HCT116 (cell line): ENCODE measurements around the gene TLL2. TPM values are rescaled to one million over a fixed set of nuclear protein-coding genes. Genes with fewer than 3 reads are reported as not detected.

Source experiments
- ATAC-seq: fragments of 200-7000 bp; cut with Tn5 transposase; 2 replicates; pipeline ENCODE4 v1.9.1; 2020; ENCODE audit warnings: mild to moderate bottlenecking, moderate library complexity
- BruUV-seq: library from RNA; stranded (reverse); fragments of 400-500 nt; replicated peaks from 2 replicates; lab custom pipeline; 2021; lab: Mats Ljungman, UMichigan
- CTCF ChIA-PET: fragments of 300-600 bp; sonication (Branson Sonifier 250); formaldehyde crosslinking; loops from one replicate; lab custom pipeline; 2021; ENCODE audit warnings: antibody characterized with exemption; lab: Charles Lee
- POLR2A ChIA-PET: fragments of 300-600, 350-600 bp; sonication (Branson Sonifier 250); formaldehyde crosslinking; loops from one replicate; lab custom pipeline; 2021; ENCODE audit warnings: antibody characterized with exemption; lab: Charles Lee
- RAD21 ChIA-PET, 2 experiments: fragments of 300-600 bp; sonication (Branson Sonifier 250); formaldehyde crosslinking; loops; one replicate each; lab custom pipeline; 2023; ENCODE audit warnings: low total read pairs in 2 of 2; ENCODE audit not compliant: uncharacterized antibody in 2 of 2, unreplicated experiment in 2 of 2, low non-redundant PET in 1 of 2; lab: Charles Lee
- DNase-seq: peaks from one replicate; pipeline ENCODE4 v3.0.0-alpha.2; 2010; ENCODE audit warnings: low read depth, low spot score
- H2AFZ ChIP-seq: fragments of 200-600 bp; shearing (Covaris generic), sonication (generic); 2 replicates; pipeline ENCODE4 v1.6.1; 2017; ENCODE audit warnings: low read depth, mixed run types, mixed read lengths, antibody characterized with exemption, low read length; ENCODE audit not compliant: poor library complexity, severe bottlenecking
- H3K27ac ChIP-seq: 2 replicates; pipeline ENCODE4 v1.5.1; 2012; ENCODE audit warnings: low read depth, low read length
- H3K27me3 ChIP-seq: fragments of 200-600 bp; sonication (generic); 2 replicates; pipeline ENCODE4 v1.6.1; 2016; ENCODE audit warnings: mixed run types, low read length, mixed read lengths; ENCODE audit not compliant: insufficient read depth
- H3K36me3 ChIP-seq, 2 experiments: fragments of 200-500 bp in 1 of 2; fragments of 200-600 bp in 1 of 2; sonication (Bioruptor generic) in 1 of 2; sonication (generic) in 1 of 2; 2 replicates each; pipeline versions ENCODE4 v1.5.1 to v1.6.1; 2014 to 2016; ENCODE audit warnings: low read length in 2 of 2, inconsistent platforms in 1 of 2, mixed read lengths in 1 of 2, mixed run types in 1 of 2; ENCODE audit not compliant: insufficient read depth in 2 of 2, control insufficient read depth in 1 of 2
- H3K4me1 ChIP-seq, 2 experiments: fragments of 200-600 bp in 1 of 2; sonication (generic) in 1 of 2; 2 replicates each; pipeline versions ENCODE4 v1.5.1 to v1.6.1; 2012 to 2017; ENCODE audit warnings: low read length in 2 of 2, inconsistent platforms in 1 of 2, mild to moderate bottlenecking in 1 of 2, mixed read lengths in 1 of 2, mixed run types in 1 of 2, moderate library complexity in 1 of 2; ENCODE audit not compliant: insufficient read depth in 2 of 2, control insufficient read depth in 1 of 2
- H3K4me2 ChIP-seq: fragments of 200-600 bp; sonication (generic); 2 replicates; pipeline ENCODE4 v1.6.1; 2017; ENCODE audit warnings: mixed run types, low read length, mixed read lengths
- H3K4me3 ChIP-seq, 2 experiments: fragments of 200-600 bp in 1 of 2; sonication (generic) in 1 of 2; replicated peaks in 1 of 2; 2 replicates each; pipeline ENCODE4 v1.5.1; 2011 to 2016; ENCODE audit warnings: low read length in 2 of 2, control low read depth in 1 of 2, low read depth in 1 of 2, mild to moderate bottlenecking in 1 of 2, mixed read lengths in 1 of 2, mixed run types in 1 of 2
- H3K79me2 ChIP-seq: fragments of 200-600 bp; sonication (generic); 2 replicates; pipeline ENCODE4 v1.6.1; 2017; ENCODE audit warnings: mild to moderate bottlenecking, mixed run types, low read length, moderate library complexity, mixed read lengths; ENCODE audit not compliant: insufficient read depth
- H3K9ac ChIP-seq: fragments of 200-600 bp; sonication (generic); 2 replicates; pipeline ENCODE4 v1.6.1; 2016; ENCODE audit warnings: low read length, mixed read lengths
- H3K9me2 ChIP-seq: fragments of 200-600 bp; sonication (generic), shearing (Covaris generic); 2 replicates; pipeline ENCODE4 v1.6.1; 2017; ENCODE audit warnings: mixed run types, mild to moderate bottlenecking, moderate library complexity; ENCODE audit not compliant: insufficient read depth
- H3K9me3 ChIP-seq, 2 experiments: fragments of 200-500 bp in 1 of 2; fragments of 200-600 bp in 1 of 2; sonication (Bioruptor generic) in 1 of 2; sonication (generic) in 1 of 2; 2 replicates each; pipeline ENCODE4 v1.6.1; 2014 to 2017; ENCODE audit warnings: low read length in 2 of 2, mixed read lengths in 2 of 2, inconsistent platforms in 1 of 2, low read depth in 1 of 2, mild to moderate bottlenecking in 1 of 2, mixed run types in 1 of 2, moderate library complexity in 1 of 2; ENCODE audit not compliant: control insufficient read depth in 1 of 2, insufficient read depth in 1 of 2
- H4K20me1 ChIP-seq: fragments of 200-600 bp; sonication (generic), shearing (Covaris generic); 2 replicates; pipeline ENCODE4 v1.6.1; 2017; ENCODE audit warnings: mixed run types, mild to moderate bottlenecking, moderate library complexity; ENCODE audit not compliant: insufficient read depth
- CBX3 ChIP-seq: IDR thresholded peaks from 2 replicates; pipeline ENCODE4 v1.6.1; 2012; ENCODE audit warnings: low read depth
- CEBPB ChIP-seq: IDR thresholded peaks from 2 replicates; pipeline ENCODE4 v1.6.1; 2012; ENCODE audit warnings: low read depth
- EGR1 ChIP-seq: IDR thresholded peaks from 2 replicates; pipeline ENCODE4 v1.6.1; 2012; ENCODE audit warnings: low read depth
- ELF1 ChIP-seq: IDR thresholded peaks from 2 replicates; pipeline ENCODE4 v1.6.1; 2012; ENCODE audit warnings: low read depth, borderline replicate concordance
- FOSL1 ChIP-seq: IDR thresholded peaks from 2 replicates; pipeline ENCODE4 v1.6.1; 2012; ENCODE audit warnings: low read depth
- JUND ChIP-seq: IDR thresholded peaks from 2 replicates; pipeline ENCODE4 v1.6.1; 2012
- MAX ChIP-seq: IDR thresholded peaks from 2 replicates; pipeline ENCODE4 v1.6.1; 2012
- POLR2AphosphoS5 ChIP-seq: IDR thresholded peaks from 2 replicates; pipeline ENCODE4 v1.6.1; 2011; ENCODE audit warnings: mild to moderate bottlenecking, low read depth, low read length, moderate library complexity
- RAD21 ChIP-seq: IDR thresholded peaks from 2 replicates; pipeline ENCODE4 v1.6.1; 2012; ENCODE audit warnings: low read depth, mild to moderate bottlenecking
- SP1 ChIP-seq: IDR thresholded peaks from 2 replicates; pipeline ENCODE4 v1.6.1; 2012; ENCODE audit warnings: low read depth
- YY1 ChIP-seq: IDR thresholded peaks from 2 replicates; pipeline ENCODE4 v1.6.1; 2011; ENCODE audit warnings: low read length, low read depth, moderate library complexity, mild to moderate bottlenecking; ENCODE audit not compliant: insufficient replicate concordance; ENCODE audit errors: extremely low read depth
- intact Hi-C: fragments of 100-400 bp; cut with micrococcal nuclease; formaldehyde crosslinking; loops from 2 replicates; pipeline ENCODE4 v1.10.0; 2022
- total RNA-seq: library from RNA; stranded (reverse); gene quantifications from one replicate; pipeline ENCODE4 v1.2.1, GENCODE V29; 2021; ENCODE audit not compliant: unreplicated experiment
- TF ChIP-seq, protein P1 (sequence below): IDR thresholded peaks from 2 replicates; pipeline ENCODE4 v1.6.1; 2012

The TLL2 gene
- total RNA-seq, 1 experiment from 2014 or later = 1.3 TPM

DNA sequence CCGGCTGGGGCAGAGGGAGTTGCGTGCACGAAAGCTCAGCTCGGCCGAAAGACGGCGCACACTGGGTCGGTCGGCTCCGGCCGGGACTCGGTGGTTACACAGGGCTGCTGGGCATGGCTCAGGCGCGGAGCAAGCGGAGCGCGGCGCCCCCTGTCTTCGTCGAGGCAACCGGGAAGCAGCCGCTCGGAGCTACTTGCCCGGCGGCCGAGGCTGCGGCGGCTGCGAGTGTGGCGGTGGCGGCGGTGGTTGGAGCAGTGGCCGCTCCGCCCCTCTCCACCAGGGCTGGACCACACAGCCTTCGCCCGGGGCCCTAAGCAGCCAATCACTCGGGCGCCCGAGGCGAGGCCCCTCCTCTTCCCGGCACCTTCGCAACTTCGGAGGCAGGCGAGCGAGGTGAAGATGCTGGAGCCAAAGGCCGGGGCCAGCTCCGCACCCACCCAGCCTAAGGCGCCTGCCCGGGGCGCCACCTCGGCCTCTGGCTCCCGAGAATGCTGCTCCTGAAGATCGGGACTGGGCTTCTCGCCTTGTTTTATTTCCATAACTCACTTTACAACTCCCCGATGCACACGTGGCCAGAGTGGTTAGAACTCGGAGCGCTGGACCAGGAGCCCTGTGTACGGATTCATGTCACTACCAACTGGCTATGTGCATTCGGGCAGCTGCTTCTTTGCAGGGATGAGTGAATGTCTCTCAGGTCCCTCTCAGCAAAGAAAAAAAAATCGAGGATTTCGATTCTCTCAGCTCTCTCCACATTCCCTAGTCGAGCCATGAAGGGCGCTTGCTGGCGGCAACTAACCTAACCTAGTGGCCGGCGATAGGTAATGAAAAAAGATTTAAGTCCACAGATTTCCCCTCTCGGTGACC is at the start of gene TLL2 (continued):
- TF ChIP-seq EGR1 (no peak), YY1 (no peak), POLR2AphosphoS5 (peak; percentile 68), JUND (no peak), RAD21 (peak; percentile 60), FOSL1 (no peak), CBX3 (peak; percentile 53; the same call in 1 of the 2 replicates)
- TF ChIP-seq, all 23 proteins: peak for 5

DNA sequence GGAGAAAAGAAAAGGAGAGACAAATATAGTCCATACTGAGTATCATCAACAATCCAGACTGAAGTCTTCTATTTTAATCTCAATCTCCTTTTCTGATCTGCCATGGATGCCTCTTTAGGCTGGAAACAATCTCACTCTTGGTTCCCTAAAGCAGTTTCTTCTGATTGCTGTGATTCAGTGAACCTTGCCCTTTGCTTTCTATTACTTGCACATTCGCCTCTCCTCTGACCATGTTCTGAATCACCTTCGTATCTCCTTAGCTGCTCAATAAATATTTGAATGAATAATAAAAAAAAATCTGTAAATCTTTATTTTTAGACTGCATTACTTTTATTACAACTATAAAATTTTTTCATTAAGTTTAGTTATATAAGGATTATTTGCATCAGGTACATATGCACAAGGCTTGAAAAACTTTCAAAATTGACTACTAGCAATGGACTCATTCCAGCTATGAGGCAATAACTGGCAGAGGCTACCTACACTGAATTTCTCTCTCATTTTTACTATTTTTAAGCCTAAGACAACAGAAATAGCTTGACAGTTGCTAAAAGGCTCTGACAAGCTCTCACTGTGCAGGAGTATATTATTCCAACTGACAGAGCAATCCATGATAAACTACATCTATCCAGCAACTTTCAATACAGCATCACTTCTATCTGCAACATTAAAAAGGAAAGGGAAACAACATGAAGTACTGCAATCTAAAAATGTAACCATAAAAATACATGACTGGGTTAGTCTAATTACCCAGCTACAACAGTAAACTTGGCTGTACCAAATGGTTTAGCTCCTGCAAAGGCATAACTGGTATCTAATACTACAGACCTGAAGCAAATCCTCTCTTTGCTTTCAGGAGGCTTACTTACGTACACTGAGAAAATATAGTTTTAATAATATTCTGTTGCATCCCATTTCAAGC is 47.5 kb upstream of the TLL2 start:
- ATAC-seq = no peak
- ChIA-PET POLR2A (interaction anchor here (0.9 kb wide), 1 partner anchor 11 kb away, joined by 6 read pairs; no protein-coding TSS in a partner anchor), CTCF (no interaction called here), RAD21 (no interaction called here)
- H3K27ac ChIP-seq = no peak overlapping the region
- peaks cover 58% of the 10 kb centered on the region for H3K79me2 ChIP-seq
- H3K4me1 ChIP-seq = no peaks in the 10 kb centered on the region
- no peak for DNase-seq
- no peak overlapping the region for H3K9ac ChIP-seq
- H3K9me2 ChIP-seq = no peaks in the 10 kb centered on the region
- H3K4me2 ChIP-seq = no peak overlapping the region
- no TSS peak for BruUV-seq
- no peak overlapping the region for H3K4me3 ChIP-seq
- peaks cover 14 to 27% of the 10 kb centered on the region in 2 experiments; a peak in 1 of 4 replicates for H3K36me3 ChIP-seq
- no peaks in the 10 kb centered on the region for H3K27me3 ChIP-seq
- TF ChIP-seq CEBPB (no peak), SP1 (no peak), ELF1 (no peak), MAX (no peak), CBX3 (no peak)
- TF ChIP-seq, protein P1, sequence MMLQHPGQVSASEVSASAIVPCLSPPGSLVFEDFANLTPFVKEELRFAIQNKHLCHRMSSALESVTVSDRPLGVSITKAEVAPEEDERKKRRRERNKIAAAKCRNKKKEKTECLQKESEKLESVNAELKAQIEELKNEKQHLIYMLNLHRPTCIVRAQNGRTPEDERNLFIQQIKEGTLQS = no peak
- H2AFZ ChIP-seq = no peak overlapping the region
- peaks cover 7% of the 10 kb centered on the region; the same call in 1 of the 2 replicates for H4K20me1 ChIP-seq
- intact Hi-C loops = no loop called here
- no peaks in the 10 kb centered on the region for H3K9me3 ChIP-seq
